HepG2 (cell line): Measurements from ENCODE around the gene CTIF. TPM values are rescaled to one million over a fixed set of nuclear protein-coding genes. Genes with fewer than 3 reads are reported as not detected.

Experiments
- ATAC-seq: fragments of 200-7000 bp; cut with Tn5 transposase; 3 replicates; pipeline ENCODE4 v1.9.1; 2020; ENCODE audit warnings: mild to moderate bottlenecking, moderate library complexity
- BruUV-seq: library from RNA; stranded (reverse); fragments of 400-500 nt; replicated peaks from 2 replicates; lab custom pipeline; 2021; lab: Mats Ljungman, UMichigan
- CTCF ChIA-PET: fragments of 300-600 bp; formaldehyde crosslinking; extraction: SDS; loops from one replicate; lab custom pipeline; 2021; ENCODE audit warnings: low total read pairs, inconsistent platforms, low intra/inter-chr PET ratio; lab: Yijun Ruan, JAX
- POLR2A ChIA-PET: fragments of 350-600 bp; sonication (Branson Sonifier 250); formaldehyde crosslinking; loops from one replicate; lab custom pipeline; 2020; ENCODE audit warnings: antibody characterized with exemption, inconsistent platforms; lab: Yijun Ruan, JAX
- DNase-seq: peaks from one replicate; pipeline ENCODE4 v3.0.0-alpha.2; 2015; ENCODE audit warnings: low spot score
- FAIRE-seq: peaks from 3 replicates; lab custom pipeline; 2011; peaks lifted over from hg19 to GRCh38; lab: Jason Lieb, UNC
- H2AFZ ChIP-seq: one replicate; pipeline ENCODE4 v1.6.1; 2011; ENCODE audit warnings: low read length, inconsistent platforms
- H3K27ac ChIP-seq: fragments of 300-600 bp; 3 replicates; pipeline ENCODE4 v1.8.0; 2011; ENCODE audit warnings: mixed run types, mild to moderate bottlenecking, mixed read lengths, low read length, inconsistent platforms; ENCODE audit not compliant: insufficient read depth; ENCODE audit errors: extremely low read length
- H3K27me3 ChIP-seq, 2 experiments: fragments of 200-600 bp in 1 of 2; 2 replicates in 1 of 2; 3 replicates in 1 of 2; pipeline versions ENCODE4 v1.6.0 to v1.8.0; 2011; ENCODE audit warnings: low read length in 2 of 2, mild to moderate bottlenecking in 2 of 2, moderate library complexity in 2 of 2, inconsistent platforms in 1 of 2; ENCODE audit not compliant: insufficient read depth in 2 of 2, control insufficient read depth in 1 of 2
- H3K36me3 ChIP-seq, 2 experiments: fragments of 200-600 bp in 1 of 2; replicated peaks in 1 of 2; 2 replicates in 1 of 2; 3 replicates in 1 of 2; pipeline versions ENCODE4 v1.5.1 to v1.8.0; 2011; ENCODE audit warnings: low read length in 2 of 2, inconsistent platforms in 1 of 2; ENCODE audit not compliant: insufficient read depth in 2 of 2, control insufficient read depth in 1 of 2
- H3K4me1 ChIP-seq: 2 replicates; pipeline ENCODE4 v1.5.1; 2012; ENCODE audit warnings: low read length, inconsistent platforms; ENCODE audit not compliant: insufficient read depth
- H3K4me2 ChIP-seq: 2 replicates; pipeline ENCODE4 v1.6.0; 2011; ENCODE audit warnings: low read depth, low read length, inconsistent platforms
- H3K4me3 ChIP-seq, 3 experiments: fragments of 200-600 bp in 1 of 3; sonication (generic), shearing (Covaris generic) in 1 of 3; replicated peaks in 1 of 3; 2 replicates each; pipeline ENCODE4 v1.5.1; 2011 to 2016; ENCODE audit warnings: low read length in 3 of 3, inconsistent platforms in 2 of 3, low read depth in 2 of 3, mild to moderate bottlenecking in 2 of 3, control low read depth in 1 of 3, mixed read lengths in 1 of 3; ENCODE audit not compliant: insufficient read depth in 1 of 3
- H3K79me2 ChIP-seq: one replicate; pipeline ENCODE4 v1.6.1; 2011; ENCODE audit warnings: low read length, inconsistent platforms; ENCODE audit not compliant: insufficient read depth
- H3K9ac ChIP-seq: 2 replicates; pipeline ENCODE4 v1.6.0; 2011; ENCODE audit warnings: mild to moderate bottlenecking, low read depth, low read length, inconsistent platforms; ENCODE audit not compliant: insufficient read depth
- H3K9me3 ChIP-seq: 2 replicates; pipeline ENCODE4 v1.5.1; 2012; ENCODE audit warnings: mild to moderate bottlenecking, low read length
- H4K20me1 ChIP-seq: 2 replicates; pipeline ENCODE4 v1.6.0; 2011; ENCODE audit warnings: inconsistent platforms, mild to moderate bottlenecking, low read length, moderate library complexity; ENCODE audit not compliant: insufficient read depth
- BHLHE40 ChIP-seq: IDR thresholded peaks from 2 replicates; pipeline ENCODE4 v1.6.1; 2011; ENCODE audit warnings: low read length, improper control_type of control experiment
- CCDC6 ChIP-seq: sonication (generic); formaldehyde crosslinking; IDR thresholded peaks from 2 replicates; pipeline ENCODE4 v1.8.1; 2022; ENCODE audit warnings: mild to moderate bottlenecking, missing genetic modification reagents, moderate library complexity
- POLR2G ChIP-seq: fragments of 200-400 bp; formaldehyde crosslinking; IDR thresholded peaks from 2 replicates; pipeline ENCODE4 v1.6.1; 2018; ENCODE audit warnings: mild to moderate bottlenecking, low read depth, low read length, moderate library complexity
- PRPF4 ChIP-seq: fragments of 200-400 bp; formaldehyde crosslinking; IDR thresholded peaks from 2 replicates; pipeline ENCODE4 v1.6.1; 2016; ENCODE audit warnings: low read length, low read depth; ENCODE audit not compliant: poor library complexity, severe bottlenecking
- TCF7L2 ChIP-seq: IDR thresholded peaks from 2 replicates; pipeline ENCODE4 v1.6.1; 2011; ENCODE audit warnings: mild to moderate bottlenecking, low read depth, low read length, moderate library complexity
- WIZ ChIP-seq: sonication (generic); formaldehyde crosslinking; IDR thresholded peaks from 2 replicates; pipeline ENCODE4 v1.5.1; 2020; ENCODE audit warnings: mild to moderate bottlenecking, missing genetic modification reagents
- ZBTB14 ChIP-seq: sonication (generic); formaldehyde crosslinking; IDR thresholded peaks from 2 replicates; pipeline ENCODE4 v1.4.0; 2020; ENCODE audit warnings: missing genetic modification reagents
- ZNF484 ChIP-seq: sonication (generic); formaldehyde crosslinking; IDR thresholded peaks from 2 replicates; pipeline ENCODE4 v1.5.1; 2020; ENCODE audit warnings: mild to moderate bottlenecking, low read depth, missing genetic modification reagents, borderline replicate concordance
- WGBS: methylation state at CpG from one replicate; pipeline ENCODE4 v1.1.6; 2017; ENCODE audit warnings: low lambda C conversion rate; 5-methylcytosine and 5-hydroxymethylcytosine counted together
- in situ Hi-C: cut with HindIII; loops from 2 replicates; pipeline ENCODE4 v1.10.0; 2017; ENCODE audit warnings: low pct_unique_long_range_greater_than_20kb; ENCODE audit not compliant: extremely low pct_ligation_motif_present
- intact Hi-C: fragments of 100-400 bp; cut with micrococcal nuclease; formaldehyde crosslinking; loops from one replicate; pipeline ENCODE4 v1.10.0; 2022; ENCODE audit not compliant: unreplicated experiment
- polyA plus RNA-seq, 8 experiments: library from polyadenylated mRNA; depleted of rRNA in 3 of 8; stranded (reverse) in 7 of 8; unstranded in 1 of 8; fragments of >200 nt; fragmentation: Illumina TruSeq in 4 of 8; extraction: Trizol in 4 of 8; gene quantifications; 2 replicates each; pipeline versions ENCODE4 v1.2.1 to v1.2.3, GENCODE V29; 2011 to 2016; ENCODE audit warnings: low read depth in 4 of 8, missing spikeins in 1 of 8, mixed read lengths in 1 of 8; ENCODE audit not compliant: insufficient read depth in 1 of 8
- total RNA-seq, 5 experiments: library from RNA; depleted of rRNA; stranded (reverse); fragments of >200 nt; fragmentation: Illumina TruSeq; extraction: Trizol; gene quantifications; 2 replicates each; pipeline ENCODE4 v1.2.3, GENCODE V29; 2016; ENCODE audit warnings: low read depth in 1 of 5
- TF ChIP-seq, protein P1 (sequence below): sonication (generic); formaldehyde crosslinking; IDR thresholded peaks from 2 replicates; pipeline ENCODE4 v1.5.0; 2020; ENCODE audit warnings: missing genetic modification reagents, mild to moderate bottlenecking, borderline replicate concordance

CTIF gene
- total and polyA plus RNA-seq, 2 of the 13 experiments (the other 11 are each of a cell fraction or from before 2014, with no cell fraction given) = 18.2 to 28.0 TPM

- no peak for TF ChIP-seq POLR2G
- TF ChIP-seq, protein P1, sequence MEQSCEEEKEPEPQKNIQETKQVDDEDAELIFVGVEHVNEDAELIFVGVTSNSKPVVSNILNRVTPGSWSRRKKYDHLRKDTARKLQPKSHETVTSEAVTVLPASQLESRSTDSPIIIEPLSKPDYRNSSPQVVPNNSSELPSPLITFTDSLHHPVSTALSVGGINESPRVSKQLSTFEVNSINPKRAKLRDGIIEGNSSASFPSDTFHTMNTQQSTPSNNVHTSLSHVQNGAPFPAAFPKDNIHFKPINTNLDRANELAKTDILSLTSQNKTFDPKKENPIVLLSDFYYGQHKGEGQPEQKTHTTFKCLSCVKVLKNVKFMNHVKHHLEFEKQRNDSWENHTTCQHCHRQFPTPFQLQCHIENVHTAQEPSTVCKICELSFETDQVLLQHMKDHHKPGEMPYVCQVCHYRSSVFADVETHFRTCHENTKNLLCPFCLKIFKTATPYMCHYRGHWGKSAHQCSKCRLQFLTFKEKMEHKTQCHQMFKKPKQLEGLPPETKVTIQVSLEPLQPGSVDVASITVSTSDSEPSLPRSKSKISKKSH = no peak
- TF ChIP-seq ZNF484 (CRISPR knock-in tag) = no peak
- no peak for TF ChIP-seq TCF7L2
- FAIRE-seq = no peak
- no TSS peak for BruUV-seq
- no peaks in the 10 kb centered on the region for H3K4me1 ChIP-seq
- in situ Hi-C loops = no loop called here
- H3K4me2 ChIP-seq = no peak overlapping the region
- WGBS = 98% methylated on average over 7 of the region's 8 CpGs
- no peak overlapping the region for H3K27ac ChIP-seq
- H3K27me3 ChIP-seq = no peaks in the 10 kb centered on the region
- intact Hi-C loops = no loop called here
- POLR2A ChIA-PET = no interaction called here
- DNase-seq = no peak
- H3K9me3 ChIP-seq = no peaks in the 10 kb centered on the region
- no peak overlapping the region for H3K4me3 ChIP-seq
- CTCF ChIA-PET = no interaction called here
- peaks cover 5 to 63% of the 10 kb centered on the region in 2 experiments; a peak in 4 of 5 replicates for H3K36me3 ChIP-seq
- H3K9ac ChIP-seq = no peak overlapping the region
- no peak overlapping the region for H2AFZ ChIP-seq
- no peak for ATAC-seq
- no peaks in the 10 kb centered on the region for H4K20me1 ChIP-seq
- H3K79me2 ChIP-seq = no peaks in the 10 kb centered on the region
Observed at GRCh38 chr18:48770243-48770642, 231.4 kb downstream of the CTIF start.

GRCh38 chr18:48771641-48772375 lies 233.0 kb downstream of the CTIF start:
- ChIA-PET CTCF (no interaction called here), POLR2A (no interaction called here)
- TF ChIP-seq BHLHE40 (no peak), PRPF4 (no peak), ZBTB14 (CRISPR knock-in tag) (no peak), WIZ (CRISPR knock-in tag) (no peak), CCDC6 (CRISPR knock-in tag) (no peak)
- in situ Hi-C loops (no loop called here), intact Hi-C loops (no loop called here)
- H4K20me1 ChIP-seq = no peaks in the 10 kb centered on the region; the same call in 1 of the 2 replicates
- ATAC-seq (no peak), FAIRE-seq (no peak), DNase-seq (no peak)
- 98% methylated on average over 8 of the region's 22 CpGs for WGBS
- H3K4me3 ChIP-seq = no peak overlapping the region
- H2AFZ ChIP-seq = no peak overlapping the region
- no peaks in the 10 kb centered on the region for H3K4me1 ChIP-seq
- no TSS peak for BruUV-seq
- no peak overlapping the region for H3K9ac ChIP-seq
- H3K79me2 ChIP-seq = no peaks in the 10 kb centered on the region
- peaks cover 3 to 52% of the 10 kb centered on the region in 2 experiments; a peak in 3 of 5 replicates for H3K36me3 ChIP-seq
- no peaks in the 10 kb centered on the region for H3K9me3 ChIP-seq
- no peak overlapping the region for H3K27ac ChIP-seq
- no peak overlapping the region for H3K4me2 ChIP-seq
- no peaks in the 10 kb centered on the region for H3K27me3 ChIP-seq
